HG02970 (cell line): ENCODE measurements around the gene RENBP.

Experiments
- ATAC-seq: cut with Tn5 transposase; IDR thresholded peaks from one replicate; pipeline ENCODE4 v1.9.1; 2021; ENCODE audit warnings: mild to moderate bottlenecking, moderate library complexity, moderate number of reproducible peaks; ENCODE audit not compliant: unreplicated experiment, low FRiP score

Gene RENBP

GRCh38 chrX:153971450-153972367, 27.3 kb upstream of the RENBP start, which contains the start of gene HCFC1:
HCFC1 (minus strand) TSS chrX:153971818; CDS start chrX:153970840, 978 bp downstream.
- peak; percentile 44 for ATAC-seq

GRCh38 chrX:153971124-153971449, 26.6 kb upstream of the RENBP start:
- ATAC-seq = peak; percentile 38

- ATAC-seq = peak; percentile 3
Measured at GRCh38 chrX:153970357-153971123, 26.1 kb upstream of the RENBP start.

- ATAC-seq = no peak
Measured at GRCh38 chrX:153969904-153970356, 25.5 kb upstream of the RENBP start.

GRCh38 chrX:153969125-153969903, 24.9 kb upstream of the RENBP start:
- ATAC-seq = no peak

- no peak for ATAC-seq
Measured at GRCh38 chrX:153968754-153969124, 24.3 kb upstream of the RENBP start.

GRCh38 chrX:153968255-153968654, 23.8 kb upstream of the RENBP start:
- ATAC-seq = no peak

GRCh38 chrX:153967536-153968224, 23.2 kb upstream of the RENBP start:
- no peak for ATAC-seq

- no peak for ATAC-seq
Measured at GRCh38 chrX:153966841-153967535, 22.5 kb upstream of the RENBP start.

GRCh38 chrX:153966283-153966688, 21.8 kb upstream of the RENBP start:
- ATAC-seq = no peak

GRCh38 chrX:153965406-153965805, 21.0 kb upstream of the RENBP start:
- ATAC-seq = no peak

GRCh38 chrX:153964105-153964504, 19.7 kb upstream of the RENBP start:
- ATAC-seq = no peak

GRCh38 chrX:153963546-153963945, 19.1 kb upstream of the RENBP start:
- ATAC-seq = no peak

- no peak for ATAC-seq
Measured at GRCh38 chrX:153961292-153961691, 16.8 kb upstream of the RENBP start.

- ATAC-seq = no peak
Measured at GRCh38 chrX:153960786-153961185, 16.3 kb upstream of the RENBP start.

- ATAC-seq = no peak
Measured at GRCh38 chrX:153960077-153960476, 15.6 kb upstream of the RENBP start.

GRCh38 chrX:153959649-153960048, 15.2 kb upstream of the RENBP start:
- no peak for ATAC-seq

GRCh38 chrX:153958605-153959004, 14.2 kb upstream of the RENBP start:
- ATAC-seq = no peak

- no peak for ATAC-seq
Measured at GRCh38 chrX:153957224-153957623, 12.8 kb upstream of the RENBP start.
